ENCODE results near the gene KLRB1.
"Not testable (repeated sequence)": the region's sequence is repeated elsewhere in the genome, so short reads cannot be mapped to it uniquely, and the experiment has no call there.

The KLRB1 gene

DNA sequence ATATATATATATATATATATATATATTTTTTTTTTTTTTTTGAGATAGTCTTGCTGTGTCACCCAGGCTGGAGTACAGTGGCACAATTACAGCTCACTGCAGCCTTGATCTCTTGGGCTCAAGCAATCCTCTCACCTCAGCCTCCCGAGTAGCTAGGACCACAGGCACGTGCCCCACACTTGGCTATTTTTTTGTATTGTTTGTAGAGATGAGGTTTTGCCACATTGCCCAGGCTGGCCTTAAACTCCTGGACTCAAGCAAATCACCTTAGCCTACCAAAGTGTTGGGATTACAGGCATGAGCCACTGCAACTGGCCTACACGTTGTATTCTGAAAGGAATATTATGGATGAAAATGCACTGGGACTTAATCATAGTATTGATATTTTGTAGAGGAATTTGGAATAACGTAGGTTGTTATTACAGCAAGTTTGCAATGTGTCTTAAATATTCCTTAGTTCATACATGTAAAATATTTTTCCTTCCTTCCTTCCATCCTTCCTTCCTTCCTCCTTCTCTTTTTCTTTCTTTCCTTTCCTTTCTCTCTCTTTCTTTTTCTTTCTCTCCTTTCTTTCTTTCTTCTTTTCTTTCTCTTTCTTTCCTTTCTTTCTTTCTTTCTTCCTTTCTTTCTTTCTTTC lies 862 bp downstream of the KLRB1 start:
- TF ChIP-seq JUND (IDR thresholded peaks at IDR 0.05; ENCODE audit: low read depth) = no peak
- DNase-seq (ENCODE audit: low read depth in 1 of 2, low spot score in 1 of 2) = no peak
- in situ Hi-C loops (cut with HindIII; ENCODE audit: low pct_unique_long_range_greater_than_20kb, low sequenced_read_pairs) = no loop called here

DNA sequence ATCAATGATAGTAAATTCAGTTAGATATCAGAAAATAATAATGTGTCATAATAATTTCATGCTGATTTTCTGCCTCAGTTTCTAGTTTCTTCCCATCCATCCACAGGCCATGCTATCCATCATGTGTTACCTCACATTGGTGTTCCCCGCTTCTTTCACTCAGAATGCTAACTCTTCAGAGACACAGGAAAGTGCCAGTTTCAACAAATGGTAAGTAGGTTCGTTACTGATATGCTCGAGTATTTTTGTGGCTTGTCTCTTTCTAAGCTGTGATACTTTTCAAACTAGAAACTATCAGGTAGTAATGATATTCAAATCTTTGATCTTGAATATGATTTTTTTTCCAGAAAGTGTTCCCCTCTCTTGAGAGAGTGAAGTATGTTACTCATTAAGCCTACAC lies 1.5 kb downstream of the KLRB1 start:
- in situ Hi-C loops (cut with HindIII; ENCODE audit: low pct_unique_long_range_greater_than_20kb, low sequenced_read_pairs) = no loop called here
- DNase-seq (ENCODE audit: low read depth in 1 of 2, low spot score in 1 of 2) = no peak
- no peak for TF ChIP-seq JUND (IDR thresholded peaks at IDR 0.05; ENCODE audit: low read depth)

DNA sequence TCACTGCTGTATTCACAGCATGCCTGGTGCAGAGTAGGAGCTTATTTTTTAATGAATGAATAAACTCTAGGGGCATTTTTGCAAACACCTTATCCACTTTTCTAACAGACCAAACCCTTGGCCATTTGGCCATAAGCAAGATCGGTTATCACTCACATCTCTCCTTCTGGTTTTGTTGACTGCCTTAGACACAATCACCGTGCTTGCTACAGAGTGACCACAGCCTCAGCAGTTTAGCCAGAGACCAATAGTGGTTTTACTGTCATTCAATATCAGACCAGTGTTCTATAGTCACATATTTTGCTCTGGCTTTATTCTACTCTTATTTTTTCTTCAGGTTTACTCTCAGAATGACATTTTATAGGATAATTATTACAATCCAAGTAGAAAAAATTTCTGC lies 2.2 kb downstream of the KLRB1 start:
- DNase-seq (ENCODE audit: low read depth in 1 of 2, low spot score in 1 of 2) = no peak
- TF ChIP-seq JUND (IDR thresholded peaks at IDR 0.05; ENCODE audit: low read depth) = no peak
- in situ Hi-C loops (cut with HindIII; ENCODE audit: low pct_unique_long_range_greater_than_20kb, low sequenced_read_pairs) = no loop called here

- no peak for TF ChIP-seq JUND (IDR thresholded peaks at IDR 0.05; ENCODE audit: low read depth)
- in situ Hi-C loops (cut with HindIII; ENCODE audit: low pct_unique_long_range_greater_than_20kb, low sequenced_read_pairs) = no loop called here
- DNase-seq (ENCODE audit: low read depth in 1 of 2, low spot score in 1 of 2) = no peak
Observed at GRCh38 chr12:9604287-9604686, 3.4 kb downstream of the KLRB1 start.

GRCh38 chr12:9600426-9600825 lies 7.3 kb downstream of the KLRB1 start:
- in situ Hi-C loops (cut with HindIII; ENCODE audit: low pct_unique_long_range_greater_than_20kb, low sequenced_read_pairs); DNase-seq (ENCODE audit: low read depth in 1 of 2, low spot score in 1 of 2): not testable (repeated sequence)

- in situ Hi-C loops (cut with HindIII; ENCODE audit: low pct_unique_long_range_greater_than_20kb, low sequenced_read_pairs) = no loop called here
- TF ChIP-seq JUND (IDR thresholded peaks at IDR 0.05; ENCODE audit: low read depth) = no peak
- DNase-seq (ENCODE audit: low read depth in 1 of 2, low spot score in 1 of 2) = no peak
Observed at GRCh38 chr12:9598363-9598762, 9.4 kb downstream of the KLRB1 start.

GRCh38 chr12:9597365-9597764 lies 10.4 kb downstream of the KLRB1 start:
- no peak for TF ChIP-seq JUND (IDR thresholded peaks at IDR 0.05; ENCODE audit: low read depth)
- in situ Hi-C loops (cut with HindIII; ENCODE audit: low pct_unique_long_range_greater_than_20kb, low sequenced_read_pairs) = no loop called here
- no peak for DNase-seq (ENCODE audit: low read depth in 1 of 2, low spot score in 1 of 2)

GRCh38 chr12:9590441-9590840 lies 17.3 kb downstream of the KLRB1 start:
- in situ Hi-C loops (cut with HindIII; ENCODE audit: low pct_unique_long_range_greater_than_20kb, low sequenced_read_pairs) = no loop called here
- no peak for TF ChIP-seq JUND (IDR thresholded peaks at IDR 0.05; ENCODE audit: low read depth)
- no peak for DNase-seq (ENCODE audit: low read depth in 1 of 2, low spot score in 1 of 2)

DNA sequence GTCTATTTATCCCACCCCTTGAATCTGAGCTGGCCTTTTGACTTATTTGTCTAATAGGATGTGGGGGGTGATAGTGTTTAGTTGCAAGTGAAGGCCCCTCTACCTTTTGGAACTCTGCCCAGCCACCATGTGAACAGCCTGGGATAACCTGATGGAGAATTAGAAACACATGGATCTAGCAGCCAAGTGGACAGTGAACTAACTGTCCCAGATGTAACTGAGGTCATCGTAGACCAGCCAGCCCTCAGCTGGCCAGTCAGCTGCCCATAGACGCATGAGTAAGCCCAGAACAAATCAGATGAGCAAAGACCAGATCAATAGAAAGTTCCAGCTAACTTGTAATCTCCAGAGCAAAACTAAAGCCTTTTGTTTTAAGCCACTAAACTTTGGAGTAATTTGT lies 19.0 kb downstream of the KLRB1 start:
- in situ Hi-C loops (cut with HindIII; ENCODE audit: low pct_unique_long_range_greater_than_20kb, low sequenced_read_pairs) = no loop called here
- DNase-seq (ENCODE audit: low read depth in 1 of 2, low spot score in 1 of 2) = no peak
- no peak for TF ChIP-seq JUND (IDR thresholded peaks at IDR 0.05; ENCODE audit: low read depth)

DNA sequence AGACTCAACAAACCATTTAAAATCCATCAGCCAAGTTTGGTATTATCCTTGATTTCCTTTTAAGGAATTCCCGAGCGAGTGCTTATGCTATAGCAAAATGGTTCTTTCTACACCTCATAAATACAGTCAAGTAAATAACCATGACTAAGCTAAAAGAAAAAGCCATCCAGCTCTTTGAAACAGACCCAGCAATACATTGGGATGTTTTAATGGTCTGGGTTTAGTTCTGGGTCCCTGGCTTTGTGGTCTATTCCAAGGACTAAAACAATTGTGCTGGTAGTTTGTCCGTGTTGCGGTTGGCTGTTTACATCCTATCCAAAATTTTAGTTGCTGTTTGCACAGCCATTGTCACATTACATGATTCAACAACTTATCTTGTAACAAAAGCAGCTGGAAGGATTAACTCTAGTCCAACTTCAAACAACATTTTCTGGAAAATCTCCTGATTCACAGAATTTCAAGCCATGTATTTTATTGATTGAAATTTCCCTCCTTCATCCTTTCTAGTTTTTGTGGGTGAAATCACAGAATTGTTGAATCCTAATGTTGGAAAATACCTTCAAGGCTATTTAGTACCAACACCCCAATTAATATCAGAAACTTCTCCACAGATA lies 19.6 kb downstream of the KLRB1 start:
- no peak for TF ChIP-seq JUND (IDR thresholded peaks at IDR 0.05; ENCODE audit: low read depth)
- in situ Hi-C loops (cut with HindIII; ENCODE audit: low pct_unique_long_range_greater_than_20kb, low sequenced_read_pairs) = no loop called here
- no peak for DNase-seq (ENCODE audit: low read depth in 1 of 2, low spot score in 1 of 2)

DNA sequence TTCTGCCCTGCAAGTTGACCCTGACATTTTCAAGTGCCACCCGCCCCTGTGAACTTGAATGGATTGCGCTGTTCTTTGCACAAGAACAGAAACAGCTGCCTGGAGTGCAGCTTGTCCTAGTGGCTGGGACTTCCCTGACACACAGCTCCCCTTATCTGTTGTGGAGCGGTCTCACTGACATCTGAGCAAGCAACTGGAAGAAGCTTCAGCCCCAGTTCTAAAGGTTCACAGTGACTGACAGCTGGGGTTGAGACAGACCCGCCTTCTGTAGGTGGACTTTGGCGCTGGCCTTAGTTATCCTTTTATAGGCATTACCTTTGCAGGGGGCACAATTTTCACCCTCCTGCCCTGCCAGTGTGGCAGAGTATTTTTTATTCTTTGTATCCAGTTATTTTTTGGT lies 30.0 kb downstream of the KLRB1 start:
- DNase-seq (ENCODE audit: low read depth in 1 of 2, low spot score in 1 of 2); in situ Hi-C loops (cut with HindIII; ENCODE audit: low pct_unique_long_range_greater_than_20kb, low sequenced_read_pairs): not testable (repeated sequence)

DNA sequence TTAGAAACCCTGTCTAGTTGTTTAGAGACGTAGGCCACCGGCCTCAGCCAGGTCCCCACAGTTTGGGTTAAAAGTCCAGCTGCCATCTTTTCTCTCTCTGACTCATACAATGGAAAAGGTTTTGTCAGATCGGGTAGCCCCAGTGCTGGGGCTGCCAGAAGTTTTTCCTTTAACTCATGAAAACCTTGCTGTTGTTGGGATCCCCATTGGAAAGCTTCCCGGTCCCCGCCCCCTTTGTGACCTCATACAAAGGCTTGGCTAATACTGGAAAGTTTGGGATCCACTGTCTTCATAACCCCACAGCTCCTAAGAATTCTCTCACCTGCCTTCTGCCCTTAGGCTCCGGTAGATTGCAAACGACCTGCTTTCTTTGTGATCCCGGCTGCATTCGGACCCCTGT lies 40.6 kb downstream of the KLRB1 start:
- in situ Hi-C loops (cut with HindIII; ENCODE audit: low pct_unique_long_range_greater_than_20kb, low sequenced_read_pairs); DNase-seq (ENCODE audit: low read depth in 1 of 2, low spot score in 1 of 2): not testable (repeated sequence)

- DNase-seq (ENCODE audit: low read depth in 1 of 2, low spot score in 1 of 2); in situ Hi-C loops (cut with HindIII; ENCODE audit: low pct_unique_long_range_greater_than_20kb, low sequenced_read_pairs): not testable (repeated sequence)
Observed at GRCh38 chr12:9566113-9566512, 41.6 kb downstream of the KLRB1 start.

GRCh38 chr12:9564418-9564817 lies 43.3 kb downstream of the KLRB1 start:
- DNase-seq (ENCODE audit: low read depth in 1 of 2, low spot score in 1 of 2); in situ Hi-C loops (cut with HindIII; ENCODE audit: low pct_unique_long_range_greater_than_20kb, low sequenced_read_pairs): not testable (repeated sequence)

GRCh38 chr12:9562841-9563453 lies 44.8 kb downstream of the KLRB1 start:
- in situ Hi-C loops (cut with HindIII; ENCODE audit: low pct_unique_long_range_greater_than_20kb, low sequenced_read_pairs); DNase-seq (ENCODE audit: low read depth in 1 of 2, low spot score in 1 of 2): not testable (repeated sequence)

GRCh38 chr12:9545489-9545888 lies 62.2 kb downstream of the KLRB1 start:
- DNase-seq (ENCODE audit: low read depth in 1 of 2, low spot score in 1 of 2); in situ Hi-C loops (cut with HindIII; ENCODE audit: low pct_unique_long_range_greater_than_20kb, low sequenced_read_pairs): not testable (repeated sequence)

All from T47D (cell line).